H1 (cell line): Measurements from ENCODE around the gene SLC6A3. TPM values are rescaled to one million over a fixed set of nuclear protein-coding genes. Genes with fewer than 3 reads are reported as not detected.

ENCODE experiments used
- CTCF ChIA-PET: fragments of 300-600 bp; sonication (Branson Sonifier 250); formaldehyde crosslinking; loops from one replicate; lab custom pipeline; 2021; ENCODE audit not compliant: partially characterized antibody; lab: Charles Lee
- POLR2A ChIA-PET: fragments of 300-600 bp; sonication (Branson Sonifier 250); formaldehyde crosslinking; loops from one replicate; lab custom pipeline; 2021; ENCODE audit warnings: inconsistent platforms; ENCODE audit not compliant: partially characterized antibody; lab: Charles Lee
- DNase-seq, 2 experiments: peaks; one replicate each; pipeline versions ENCODE4 v3.0.0 to v3.0.0-alpha.2; 2010 to 2022; ENCODE audit warnings: low spot score in 2 of 2, low read depth in 1 of 2, mixed read lengths in 1 of 2
- FAIRE-seq: peaks from 2 replicates; lab custom pipeline; 2011; peaks lifted over from hg19 to GRCh38; lab: Jason Lieb, UNC
- H2AFZ ChIP-seq: 2 replicates; pipeline ENCODE4 v1.8.1; 2012; ENCODE audit warnings: low read length, inconsistent platforms
- H2AK5ac ChIP-seq: 2 replicates; pipeline ENCODE4 v1.6.1; 2013; ENCODE audit warnings: low read depth, low read length
- H2BK120ac ChIP-seq: replicated peaks from 2 replicates; pipeline ENCODE3; 2013; ENCODE audit warnings: low read depth, low read length, inconsistent platforms
- H2BK12ac ChIP-seq: 2 replicates; pipeline ENCODE4 v1.6.1; 2013; ENCODE audit warnings: low read depth, low read length
- H2BK15ac ChIP-seq: 2 replicates; pipeline ENCODE4 v1.6.1; 2013; ENCODE audit warnings: low read length
- H2BK20ac ChIP-seq: 2 replicates; pipeline ENCODE4 v1.6.1; 2013; ENCODE audit warnings: low read length
- H2BK5ac ChIP-seq: 2 replicates; pipeline ENCODE4 v1.6.1; 2013; ENCODE audit warnings: low read depth, low read length
- H3K14ac ChIP-seq: 2 replicates; pipeline ENCODE4 v1.6.1; 2013; ENCODE audit warnings: inconsistent platforms; ENCODE audit not compliant: insufficient read length
- H3K18ac ChIP-seq: 2 replicates; pipeline ENCODE4 v1.6.1; 2013; ENCODE audit warnings: low read length; ENCODE audit errors: extremely low read depth
- H3K23ac ChIP-seq: 2 replicates; pipeline ENCODE4 v1.6.1; 2013; ENCODE audit warnings: inconsistent platforms; ENCODE audit not compliant: insufficient read length
- H3K23me2 ChIP-seq: 2 replicates; pipeline ENCODE4 v1.6.1; 2013; ENCODE audit warnings: low read depth, low read length
- H3K27ac ChIP-seq: 2 replicates; pipeline ENCODE4 v1.6.1; 2011; ENCODE audit warnings: low read depth, low read length, inconsistent platforms
- H3K27me3 ChIP-seq, 4 experiments: replicated peaks in 1 of 4; 1 replicate in 1 of 4; 2 replicates in 3 of 4; pipeline versions ENCODE4 v1.6.1 to v1.8.1; 2011 to 2013; ENCODE audit warnings: low read length in 3 of 4, mild to moderate bottlenecking in 3 of 4, inconsistent platforms in 2 of 4, mixed read lengths in 2 of 4, moderate library complexity in 1 of 4; ENCODE audit not compliant: control insufficient read depth in 3 of 4, insufficient read depth in 3 of 4; ENCODE audit errors: extremely low read depth in 1 of 4
- H3K36me3 ChIP-seq, 4 experiments: 2 replicates each; pipeline versions ENCODE4 v1.6.1 to v1.8.1; 2011 to 2013; ENCODE audit warnings: mild to moderate bottlenecking in 4 of 4, low read length in 3 of 4, moderate library complexity in 2 of 4, control low read depth in 1 of 4, inconsistent platforms in 1 of 4; ENCODE audit not compliant: insufficient read depth in 4 of 4, control insufficient read depth in 2 of 4
- H3K4ac ChIP-seq: replicated peaks from 2 replicates; pipeline ENCODE3; 2013; ENCODE audit warnings: low read length, low read depth, mixed read lengths, inconsistent platforms; ENCODE audit not compliant: insufficient read length
- H3K4me1 ChIP-seq, 4 experiments: replicated peaks in 1 of 4; 1 replicate in 1 of 4; 2 replicates in 3 of 4; pipeline versions ENCODE4 v1.6.1 to v1.8.1; 2011 to 2013; ENCODE audit warnings: low read length in 3 of 4, inconsistent platforms in 2 of 4, mixed read lengths in 1 of 4; ENCODE audit not compliant: insufficient read depth in 4 of 4, control insufficient read depth in 3 of 4
- H3K4me2 ChIP-seq, 2 experiments: 2 replicates each; pipeline versions ENCODE4 v1.6.1 to v1.8.1; 2011 to 2013; ENCODE audit warnings: low read depth in 2 of 2, low read length in 2 of 2, control low read depth in 1 of 2, inconsistent platforms in 1 of 2, mild to moderate bottlenecking in 1 of 2; ENCODE audit not compliant: insufficient read depth in 1 of 2
- H3K4me3 ChIP-seq, 4 experiments: fragments of 200-600, 300-600 bp in 1 of 4; sonication (generic), shearing (Covaris generic), sonication (Bioruptor Twin) in 1 of 4; 2 replicates each; pipeline versions ENCODE4 v1.5.1 to v1.8.1; 2011 to 2016; ENCODE audit warnings: low read length in 4 of 4, low read depth in 3 of 4, control low read depth in 2 of 4, inconsistent platforms in 2 of 4, mild to moderate bottlenecking in 2 of 4, mixed read lengths in 1 of 4, moderate library complexity in 1 of 4; ENCODE audit not compliant: insufficient read depth in 2 of 4; ENCODE audit errors: extremely low read depth in 1 of 4
- H3K56ac ChIP-seq: replicated peaks from 2 replicates; pipeline ENCODE3; 2013; ENCODE audit warnings: low read depth, mild to moderate bottlenecking, mixed read lengths, low read length, inconsistent platforms; ENCODE audit not compliant: insufficient read length
- H3K79me1 ChIP-seq: 2 replicates; pipeline ENCODE4 v1.6.1; 2013; ENCODE audit warnings: low read depth, low read length, control low read depth
- H3K79me2 ChIP-seq, 2 experiments: 2 replicates each; pipeline versions ENCODE4 v1.6.1 to v1.8.1; 2012 to 2013; ENCODE audit warnings: low read length in 2 of 2, mild to moderate bottlenecking in 2 of 2, inconsistent platforms in 1 of 2; ENCODE audit not compliant: insufficient read depth in 2 of 2, control insufficient read depth in 1 of 2
- H3K9ac ChIP-seq, 4 experiments: replicated peaks in 1 of 4; 1 replicate in 1 of 4; 2 replicates in 3 of 4; pipeline versions ENCODE4 v1.6.1 to v1.8.1; 2011 to 2013; ENCODE audit warnings: low read depth in 3 of 4, low read length in 3 of 4, control low read depth in 2 of 4, mild to moderate bottlenecking in 2 of 4, moderate library complexity in 2 of 4, inconsistent platforms in 1 of 4; ENCODE audit errors: extremely low read depth in 1 of 4
- H3K9me3 ChIP-seq, 2 experiments: 2 replicates each; pipeline versions ENCODE4 v1.6.1 to v1.8.1; 2012 to 2013; ENCODE audit warnings: mild to moderate bottlenecking in 2 of 2, moderate library complexity in 2 of 2, control low read depth in 1 of 2, inconsistent platforms in 1 of 2, low read depth in 1 of 2, low read length in 1 of 2, mixed read lengths in 1 of 2; ENCODE audit not compliant: insufficient read depth in 2 of 2
- H4K20me1 ChIP-seq, 2 experiments: replicated peaks in 1 of 2; 2 replicates each; pipeline versions ENCODE3 to v1.8.1; 2011 to 2013; ENCODE audit warnings: inconsistent platforms in 2 of 2, low read length in 2 of 2, mild to moderate bottlenecking in 1 of 2; ENCODE audit not compliant: insufficient read depth in 2 of 2, control insufficient read depth in 1 of 2
- H4K5ac ChIP-seq: 2 replicates; pipeline ENCODE4 v1.6.1; 2013; ENCODE audit warnings: low read length, low read depth, mixed read lengths, inconsistent platforms; ENCODE audit not compliant: insufficient read length
- H4K8ac ChIP-seq: 2 replicates; pipeline ENCODE4 v1.8.0; 2013; ENCODE audit warnings: mild to moderate bottlenecking, moderate library complexity, low read length, inconsistent platforms; ENCODE audit not compliant: insufficient read depth; ENCODE audit errors: extremely low read depth
- H4K91ac ChIP-seq: replicated peaks from 2 replicates; pipeline ENCODE3; 2013; ENCODE audit warnings: low read length, mixed read lengths, inconsistent platforms; ENCODE audit not compliant: insufficient read length
- CTBP2 ChIP-seq: IDR thresholded peaks from 2 replicates; pipeline ENCODE4 v1.7.0; 2011; ENCODE audit warnings: borderline replicate concordance, mild to moderate bottlenecking, moderate library complexity, mixed read lengths, low read length; ENCODE audit not compliant: insufficient read depth, insufficient read length
- KDM4A ChIP-seq: IDR thresholded peaks from one replicate; pipeline ENCODE4 v1.7.1; 2012; ENCODE audit warnings: low read depth, mild to moderate bottlenecking, moderate library complexity, low read length, inconsistent platforms; ENCODE audit not compliant: severe bottlenecking
- MAFK ChIP-seq: IDR thresholded peaks from 2 replicates; pipeline ENCODE4 v1.6.1; 2012; ENCODE audit warnings: low read depth, mild to moderate bottlenecking, improper control_type of control experiment, low read length
- NANOG ChIP-seq: IDR thresholded peaks from 2 replicates; pipeline ENCODE4 v1.6.1; 2011; ENCODE audit warnings: low read length, low read depth, mild to moderate bottlenecking, inconsistent platforms; ENCODE audit not compliant: insufficient read depth, poor library complexity, severe bottlenecking
- POU5F1 ChIP-seq: IDR thresholded peaks from 2 replicates; pipeline ENCODE4 v1.6.1; 2011; ENCODE audit warnings: low read depth, mild to moderate bottlenecking, low read length, moderate library complexity
- RAD21 ChIP-seq, 2 experiments: IDR thresholded peaks in 1 of 2; conservative IDR thresholded peaks in 1 of 2; 2 replicates each; pipeline ENCODE4 v1.6.1; 2011; ENCODE audit warnings: low read depth in 2 of 2, low read length in 2 of 2, improper control_type of control experiment in 1 of 2, inconsistent platforms in 1 of 2, mild to moderate bottlenecking in 1 of 2, moderate library complexity in 1 of 2
- RNF2 ChIP-seq: fragments of 200-900, 300-1000 bp; sonication (generic); IDR thresholded peaks from 2 replicates; pipeline ENCODE4 v1.7.1; 2016; ENCODE audit warnings: borderline replicate concordance, low read depth, mild to moderate bottlenecking, antibody characterized with exemption, low read length; ENCODE audit not compliant: poor library complexity, severe bottlenecking; ENCODE audit errors: missing control alignments
- RXRA ChIP-seq: IDR thresholded peaks from 2 replicates; pipeline ENCODE4 v1.6.1; 2011; ENCODE audit warnings: low read depth, mild to moderate bottlenecking, low read length, moderate library complexity; ENCODE audit not compliant: insufficient read depth
- SRF ChIP-seq: IDR thresholded peaks from 2 replicates; pipeline ENCODE4 v1.6.1; 2011; ENCODE audit warnings: mild to moderate bottlenecking, low read depth, low read length, moderate library complexity
- SUZ12 ChIP-seq: fragments of 200-600 bp; sonication (generic); IDR thresholded peaks from 2 replicates; pipeline ENCODE4 v1.6.1; 2012; ENCODE audit warnings: mild to moderate bottlenecking, inconsistent platforms, low read length, moderate library complexity, mixed read lengths
- WGBS, 2 experiments: shearing (Covaris generic) in 1 of 2; methylation state at CpG; one replicate each; pipeline versions ENCODE4 v1.1.6 to v1.1.7; 2013 to 2015; ENCODE audit warnings: low lambda C conversion rate in 2 of 2, mixed read lengths in 2 of 2, inconsistent platforms in 1 of 2, low coverage in 1 of 2, missing lambda C conversion rate in 1 of 2; ENCODE audit not compliant: insufficient replicate concordance in 2 of 2, insufficient coverage in 1 of 2, insufficient read length in 1 of 2; ENCODE audit errors: extremely low coverage in 1 of 2, missing lambda C conversion rate in 1 of 2; 5-methylcytosine and 5-hydroxymethylcytosine counted together
- polyA plus RNA-seq, 7 experiments: library from polyadenylated mRNA; depleted of rRNA in 3 of 7; stranded (reverse) in 5 of 7; unstranded in 2 of 7; fragments of >200 nt in 5 of 7; fragments of 200-250 nt in 2 of 7; gene quantifications; 1 replicate in 5 of 7; 2 replicates in 1 of 7; 4 replicates in 1 of 7; pipeline versions ENCODE4 v1.2.1 to v1.2.3, GENCODE V29; 2011 to 2013; ENCODE audit warnings: missing spikeins in 2 of 7, mixed read lengths in 2 of 7
- total RNA-seq: library from RNA; stranded (reverse); fragmentation: NEBNext Ultra II Directional; extraction: Animal tissue kit (Norgen Biotek cat#: 25700); gene quantifications from 2 replicates; pipeline ENCODE4 v1.2.1, GENCODE V29; 2021

The SLC6A3 gene
- total and polyA plus RNA-seq, 2 of the 8 experiments (the other 6 are each of a cell fraction or from before 2014, with no cell fraction given) = 0.48 to 0.91 TPM

- Histone ChIP-seq H3K27me3 (no peaks in the 10 kb centered on the region; a peak in 1 of 7 replicates), H2BK120ac (no peak overlapping the region), H3K9me3 (peaks cover 12 to 20% of the 10 kb centered on the region in 2 experiments), H3K56ac (no peak overlapping the region), H2BK5ac (no peak overlapping the region; the same call in 1 of the 2 replicates), H3K14ac (no peak overlapping the region), H3K4me2 (no peak overlapping the region), H3K18ac (no peak overlapping the region), H3K4ac (no peak overlapping the region), H2AFZ (no peak overlapping the region), H3K23ac (no peak overlapping the region), H3K79me2 (peaks cover 0 to 3% of the 10 kb centered on the region in 2 experiments; a peak in 1 of 4 replicates), H4K91ac (no peak overlapping the region), H3K4me1 (no peaks in the 10 kb centered on the region), H3K23me2 (no peaks in the 10 kb centered on the region), H3K79me1 (peaks cover 10% of the 10 kb centered on the region; the same call in 1 of the 2 replicates), H3K9ac (no peak overlapping the region), H2BK20ac (no peak overlapping the region), H3K27ac (no peak overlapping the region), H3K36me3 (peaks cover 17 to 90% (median 66%) of the 10 kb centered on the region in 4 experiments), H4K20me1 (peaks cover 0 to 14% of the 10 kb centered on the region in 2 experiments), H2BK12ac (no peak overlapping the region), H4K8ac (no peak overlapping the region), H2BK15ac (no peak overlapping the region), H3K4me3 (no peak overlapping the region), H4K5ac (no peak overlapping the region), H2AK5ac (no peak overlapping the region)
- 94% methylated on average over 46 of the region's 46 CpGs; no CpG with 5 or more reads in 1 of the 2 experiments for WGBS, 2 experiments
- CTCF ChIA-PET = interaction anchor here (1.0 to 1.4 kb wide), 2 partner anchors 62 to 289 kb away, joined by 3 read pairs; no protein-coding TSS in a partner anchor
- DNase-seq = no peak
- FAIRE-seq = no peak
- POLR2A ChIA-PET = interaction anchor here (0.8 to 1.3 kb wide), 3 partner anchors 9 to 83 kb away, joined by 3 read pairs; no protein-coding TSS in a partner anchor
- TF ChIP-seq NANOG (no peak), RNF2 (no peak), RAD21 (IDR thresholded peaks at IDR 0.05 in 1 of 2, conservative IDR thresholded peaks at IDR 0.05 in 1 of 2; ENCODE audit: low read depth in 2 of 2, low read length in 2 of 2) (no peak), CTBP2 (no peak), RXRA (no peak), SRF (no peak), MAFK (no peak), SUZ12 (no peak), KDM4A (no peak), POU5F1 (no peak)
These were observed 18.3 kb upstream of the SLC6A3 start for GRCh38 chr5:1463326-1464095.
